Ovary (tissue), 3 donors: ENCODE data around the gene GPBP1.

Experiments used
- EP300 ChIP-seq: sonication (generic); formaldehyde crosslinking; IDR thresholded peaks from one replicate; pipeline ENCODE4 v1.6.1; 2017; ENCODE audit warnings: antibody characterized with exemption
- POLR2A ChIP-seq: fragments of 450-650 bp; IDR thresholded peaks from one replicate; pipeline ENCODE4 v1.6.1; 2017; ENCODE audit warnings: antibody characterized with exemption, mild to moderate bottlenecking, moderate library complexity
- TF ChIP-seq, protein P1 (sequence below), 3 donors: fragments of 450-650 bp in 2 of 3; fragments of 200-600 bp in 1 of 3; IDR thresholded peaks; one replicate each; pipeline versions ENCODE4 v1.5.1 to v1.8.0; 2016 to 2022; ENCODE audit warnings: antibody characterized with exemption in 3 of 3, mild to moderate bottlenecking in 1 of 3
- donor health status: DM: no; HTN: no; CAD: no.

DNA sequence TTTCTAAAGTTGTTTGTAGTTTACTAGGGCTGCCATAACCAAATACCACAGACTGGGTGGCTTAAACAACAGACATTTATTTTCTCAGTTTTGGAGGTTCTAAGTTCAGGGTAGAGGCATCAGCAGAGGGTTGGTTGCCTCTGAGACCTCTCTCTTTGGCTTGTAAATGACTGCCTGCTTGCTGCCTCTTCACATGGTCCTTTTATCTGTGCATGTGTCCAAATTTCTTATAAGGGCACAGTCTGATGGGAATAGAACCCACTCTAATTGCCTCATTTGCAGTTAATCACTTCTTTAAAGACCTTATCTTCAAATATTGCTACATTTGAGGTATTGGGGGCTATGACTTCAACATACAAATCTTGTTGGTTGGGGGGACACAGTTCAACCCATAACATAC, 36.8 kb downstream of the GPBP1 start:
- TF ChIP-seq, protein P1, sequence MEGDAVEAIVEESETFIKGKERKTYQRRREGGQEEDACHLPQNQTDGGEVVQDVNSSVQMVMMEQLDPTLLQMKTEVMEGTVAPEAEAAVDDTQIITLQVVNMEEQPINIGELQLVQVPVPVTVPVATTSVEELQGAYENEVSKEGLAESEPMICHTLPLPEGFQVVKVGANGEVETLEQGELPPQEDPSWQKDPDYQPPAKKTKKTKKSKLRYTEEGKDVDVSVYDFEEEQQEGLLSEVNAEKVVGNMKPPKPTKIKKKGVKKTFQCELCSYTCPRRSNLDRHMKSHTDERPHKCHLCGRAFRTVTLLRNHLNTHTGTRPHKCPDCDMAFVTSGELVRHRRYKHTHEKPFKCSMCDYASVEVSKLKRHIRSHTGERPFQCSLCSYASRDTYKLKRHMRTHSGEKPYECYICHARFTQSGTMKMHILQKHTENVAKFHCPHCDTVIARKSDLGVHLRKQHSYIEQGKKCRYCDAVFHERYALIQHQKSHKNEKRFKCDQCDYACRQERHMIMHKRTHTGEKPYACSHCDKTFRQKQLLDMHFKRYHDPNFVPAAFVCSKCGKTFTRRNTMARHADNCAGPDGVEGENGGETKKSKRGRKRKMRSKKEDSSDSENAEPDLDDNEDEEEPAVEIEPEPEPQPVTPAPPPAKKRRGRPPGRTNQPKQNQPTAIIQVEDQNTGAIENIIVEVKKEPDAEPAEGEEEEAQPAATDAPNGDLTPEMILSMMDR (IDR thresholded peaks at IDR 0.05): no peak
- TF ChIP-seq EP300 (no peak), POLR2A (no peak)
